Stimulated activated CD4-positive, alpha-beta T cell treated with anti-CD3 and anti-CD28 coated beads, Interleukin-12 subunit alpha, Interleukin-12 subunit beta, amount 100 ng/mL, for 48 hours (primary cell): ENCODE data around the gene OR2T2.
A peak's percentile ranks its signal among the peaks of the same experiment; 100 is the strongest.
"Not testable (repeated sequence)": the region's sequence is repeated elsewhere in the genome, so short reads cannot be mapped to it uniquely, and the experiment has no call there.

Experiments
- DNase-seq, 3 donors: peaks; one replicate each; pipeline ENCODE4 v3.0.0-alpha.2; 2020; ENCODE audit warnings: low read depth in 2 of 3, low spot score in 1 of 3

Gene OR2T2

GRCh38 chr1:248449821-248450465 is 4.5 kb downstream of the OR2T2 start:
- not testable (repeated sequence) for DNase-seq

GRCh38 chr1:248450466-248451145 is 5.2 kb downstream of the OR2T2 start:
- not testable (repeated sequence) for DNase-seq

DNA sequence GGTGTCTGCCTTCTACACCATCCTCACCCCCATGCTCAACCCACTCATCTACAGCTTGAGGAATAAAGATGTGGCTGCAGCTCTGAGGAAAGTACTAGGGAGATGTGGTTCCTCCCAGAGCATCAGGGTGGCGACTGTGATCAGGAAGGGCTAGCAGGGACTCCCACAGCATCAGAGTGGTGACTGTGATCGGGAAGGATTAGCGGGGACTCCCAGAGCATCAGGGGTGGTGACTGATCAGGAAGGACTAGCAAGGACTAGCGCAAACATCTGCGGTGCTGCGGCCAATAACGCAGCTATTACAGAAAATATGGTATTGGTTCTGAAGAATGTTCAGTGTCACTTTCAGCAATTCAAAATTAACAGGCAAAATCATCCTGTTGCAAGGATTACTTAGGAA is 8.2 kb downstream of the OR2T2 start:
- not testable (repeated sequence) for DNase-seq

DNA sequence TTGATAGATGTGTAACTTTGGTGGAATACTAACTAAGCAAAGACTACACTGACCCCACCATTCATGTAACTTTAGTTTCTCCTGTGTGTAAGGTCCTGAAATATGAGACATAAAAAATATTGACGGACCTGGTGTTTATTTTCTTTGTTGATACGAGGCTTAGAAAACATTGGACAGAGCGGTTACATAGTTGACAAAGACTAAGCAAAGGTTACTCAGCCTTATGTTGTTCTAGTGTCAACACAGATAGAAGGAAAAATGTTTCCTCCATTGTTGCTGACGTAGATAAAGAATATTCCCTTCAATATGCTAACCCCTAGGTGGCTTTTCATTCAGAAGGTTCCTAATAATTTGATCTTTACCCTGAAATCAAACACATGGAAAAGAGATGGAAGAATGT is 9.6 kb downstream of the OR2T2 start:
- DNase-seq, result not testable (repeated sequence)

DNA sequence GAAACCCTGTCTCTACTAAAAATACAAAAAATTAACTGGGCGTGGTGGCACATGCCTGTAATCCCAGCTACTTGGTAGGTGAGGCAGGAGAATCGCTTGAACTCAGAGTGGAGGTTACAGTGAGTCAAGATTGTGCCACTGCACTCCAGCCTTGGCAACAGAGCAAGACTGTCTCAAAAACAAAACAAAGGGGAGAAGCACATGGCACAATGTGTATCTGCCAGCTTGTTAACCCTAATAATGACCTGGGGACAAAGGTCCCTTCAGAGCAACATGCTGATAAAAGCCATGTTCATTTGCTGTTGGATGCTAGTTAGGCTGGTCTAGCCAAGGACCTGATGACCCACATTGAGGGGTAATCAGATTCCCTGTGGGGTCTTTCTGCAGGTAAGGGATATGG is 11.2 kb downstream of the OR2T2 start:
- DNase-seq, result not testable (repeated sequence)

GRCh38 chr1:248459117-248459516 is 13.7 kb downstream of the OR2T2 start:
- not testable (repeated sequence) for DNase-seq

GRCh38 chr1:248471154-248471553 is 25.7 kb downstream of the OR2T2 start:
- DNase-seq, result no peak

GRCh38 chr1:248472111-248472510 is 26.7 kb downstream of the OR2T2 start:
- DNase-seq, result not testable (repeated sequence)

DNA sequence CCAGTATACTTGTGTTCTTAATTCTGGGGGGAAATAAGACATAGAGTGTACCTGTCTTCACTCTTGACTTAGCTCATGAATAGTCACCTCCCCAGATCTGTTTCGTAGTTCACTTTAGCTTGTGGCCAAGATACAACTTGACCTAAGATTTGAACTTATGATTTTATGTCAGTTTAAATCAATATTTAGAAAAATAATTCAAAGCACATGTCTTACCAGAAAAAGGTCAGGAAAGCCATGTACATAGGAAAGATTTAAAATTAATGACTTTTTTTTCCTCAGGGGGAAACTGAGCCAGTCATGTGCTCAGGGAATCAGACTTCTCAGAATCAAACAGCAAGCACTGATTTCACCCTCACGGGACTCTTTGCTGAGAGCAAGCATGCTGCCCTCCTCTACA is 27.6 kb downstream of the OR2T2 start, which contains the start of gene OR2T3:
Gene OR2T3 (plus strand): TSS at position 301 of the 400 bp plus-strand sequence. CDS start 0 bp downstream, at position 301.
- not testable (repeated sequence) for DNase-seq

DNA sequence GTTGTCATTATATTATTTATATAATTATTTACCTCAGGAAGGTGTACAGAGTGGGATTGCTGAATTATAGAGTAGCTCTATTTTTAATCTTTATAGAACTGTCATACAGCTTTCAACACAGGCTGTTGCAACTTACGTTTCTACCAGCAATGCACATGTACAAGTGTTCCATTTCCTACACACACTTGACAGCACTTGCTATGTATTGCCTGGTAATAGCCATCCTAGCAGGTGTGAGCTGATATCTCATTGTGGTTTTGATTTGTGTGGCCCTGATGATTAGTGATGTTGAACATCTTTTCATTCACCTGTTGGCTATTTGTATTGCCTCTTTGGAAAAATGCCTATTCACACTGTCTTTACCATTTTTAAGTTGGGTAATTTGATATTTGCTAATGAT is 30.2 kb downstream of the OR2T2 start:
- DNase-seq, result not testable (repeated sequence)

DNA sequence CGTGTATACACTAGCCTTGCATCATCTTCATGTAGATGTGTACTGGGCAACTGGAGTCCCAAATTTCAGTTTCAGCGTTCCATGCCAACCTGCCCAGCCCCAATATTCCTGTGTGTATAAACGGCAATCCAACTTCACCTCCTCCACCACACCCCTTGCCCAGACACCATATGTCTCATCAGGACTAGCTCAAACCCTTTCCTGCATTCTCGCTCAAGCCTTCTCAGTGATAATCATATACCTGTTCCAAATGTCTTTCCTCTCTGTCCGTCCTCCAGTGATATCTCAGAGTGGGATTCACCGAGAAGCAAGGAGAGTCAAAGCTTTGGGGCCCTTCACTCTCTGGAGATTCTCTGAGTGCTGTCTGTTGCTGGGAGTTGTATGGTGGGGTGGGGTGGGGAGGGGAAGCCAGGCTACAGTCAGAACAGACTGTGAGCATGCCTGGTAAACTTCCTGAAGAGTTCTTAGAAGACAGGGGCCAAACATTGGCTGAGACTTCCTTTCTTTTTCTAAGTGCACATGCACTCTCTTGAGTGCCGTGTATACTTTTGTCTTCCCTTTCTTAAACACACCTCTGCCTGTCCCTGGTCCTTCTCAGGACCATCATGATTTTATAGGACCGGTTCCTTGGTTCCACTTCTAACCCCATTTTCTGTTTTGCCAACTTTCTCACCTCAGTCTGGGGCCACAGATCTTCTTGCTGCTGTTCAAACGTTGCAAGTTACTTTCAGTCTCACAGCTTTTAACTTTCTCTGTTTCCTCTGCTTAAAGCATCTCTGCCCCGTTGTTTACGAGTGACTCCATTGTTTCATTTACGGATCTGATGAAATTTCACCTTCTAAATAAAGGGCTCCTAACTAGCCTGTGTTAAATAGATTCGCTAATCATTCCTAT is 36.5 kb downstream of the OR2T2 start:
- DNase-seq, result peak in 1 of 3 donors; percentile 6

- DNase-seq, result not testable (repeated sequence)
Observed at GRCh38 chr1:248488289-248488688, 42.9 kb downstream of the OR2T2 start, which contains the start of gene OR2T5. TSS of gene OR2T5 (plus strand) at chr1:248488589. CDS start at chr1:248488589, 0 bp downstream.

GRCh38 chr1:248496661-248497060 is 51.2 kb downstream of the OR2T2 start:
- DNase-seq, result not testable (repeated sequence)

DNA sequence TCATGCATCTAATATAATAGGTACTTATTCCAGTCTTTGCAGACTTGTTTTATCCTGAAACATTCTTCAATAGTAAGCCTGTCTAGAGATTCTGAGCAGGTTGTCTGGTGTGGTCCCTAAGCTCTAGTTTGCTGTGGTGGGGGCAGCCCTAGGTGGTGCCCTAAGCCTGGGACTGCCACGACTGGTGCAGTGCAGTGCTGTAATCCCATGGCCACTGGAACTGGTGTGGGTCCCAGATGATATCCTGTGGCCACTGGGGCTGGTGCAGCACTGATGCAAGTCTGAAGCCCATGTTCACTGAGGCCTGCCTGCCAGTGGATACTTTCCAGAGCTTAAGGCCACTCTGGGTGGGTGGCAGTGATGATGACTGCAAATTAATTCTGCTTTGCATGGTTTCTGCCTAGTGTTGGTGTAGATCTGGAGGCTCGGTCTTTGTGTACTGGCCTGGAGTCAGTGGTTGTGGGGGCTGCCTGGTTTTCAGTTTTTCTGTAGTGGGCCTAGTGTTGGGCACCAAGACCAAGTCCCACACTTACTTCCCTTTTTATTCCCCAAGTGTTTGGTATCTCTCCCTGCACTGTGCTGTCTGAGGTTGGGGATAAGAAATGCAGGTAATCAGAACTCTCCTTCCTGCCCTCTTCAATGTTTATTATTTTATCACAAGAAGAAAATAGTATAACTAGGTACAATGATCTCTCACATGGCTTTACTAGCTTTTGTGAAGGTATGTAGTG is 55.0 kb downstream of the OR2T2 start:
- DNase-seq, result not testable (repeated sequence)
